ENCODE measurements around the gene TRIP6. TPM values are rescaled to one million over a fixed set of nuclear protein-coding genes. Genes with fewer than 3 reads are reported as not detected.
A peak's percentile ranks its signal among the peaks of the same experiment; 100 is the strongest.

Gene TRIP6
- total RNA-seq, 1 donor from 2014 or later, result 109 TPM

DNA sequence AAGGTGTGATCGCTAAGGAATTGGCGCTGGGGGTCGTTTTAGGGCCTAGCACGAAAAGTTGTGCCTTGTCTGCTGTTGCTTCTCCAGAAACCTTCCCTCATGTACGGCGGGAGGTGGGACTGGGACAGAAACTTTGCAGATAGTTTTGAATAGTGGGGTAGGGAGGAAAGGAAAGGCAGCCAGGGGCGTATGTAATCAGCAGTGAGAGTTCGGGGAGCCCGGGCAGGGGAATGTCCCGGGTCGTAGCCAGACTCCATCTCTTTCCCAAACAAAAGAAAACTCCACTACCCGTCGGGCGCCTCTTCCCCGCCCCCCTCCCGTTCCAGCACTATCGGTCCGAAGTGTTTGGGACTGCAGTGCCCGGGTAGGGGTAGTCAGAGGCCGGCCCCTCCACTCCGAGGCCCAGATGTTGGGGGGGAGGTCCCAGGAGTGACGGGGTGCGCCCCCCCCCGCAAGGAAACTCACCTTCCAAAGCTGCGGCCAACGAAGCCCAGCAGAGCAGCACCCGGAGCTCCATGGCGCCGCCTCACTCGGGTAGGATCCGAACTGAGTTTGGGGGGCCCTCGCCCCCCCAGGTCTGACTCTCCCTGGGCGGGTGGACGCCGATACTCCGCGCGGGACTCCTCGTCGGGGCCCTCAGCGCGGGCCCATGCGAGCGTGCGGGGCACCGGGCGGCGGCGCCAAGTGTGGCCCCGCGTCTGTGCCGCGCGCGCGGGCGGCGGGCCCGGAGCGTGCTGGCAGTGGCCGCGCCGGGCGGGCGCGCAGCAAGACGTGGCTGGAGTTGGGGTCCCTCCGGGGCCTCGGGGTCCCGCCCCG lies 40.5 kb upstream of the TRIP6 start:
- Mint-ChIP-seq H3K4me3 (peak overlapping the region; percentile 97), H3K4me1 (peaks cover 36% of the 10 kb centered on the region), H3K27me3 (ENCODE audit: low read depth) (no peaks in the 10 kb centered on the region), H3K9me3 (no peaks in the 10 kb centered on the region), H3K27ac (peak overlapping the region; percentile 96), H3K36me3 (peaks cover 2% of the 10 kb centered on the region)
- TF ChIP-seq, protein P1, sequence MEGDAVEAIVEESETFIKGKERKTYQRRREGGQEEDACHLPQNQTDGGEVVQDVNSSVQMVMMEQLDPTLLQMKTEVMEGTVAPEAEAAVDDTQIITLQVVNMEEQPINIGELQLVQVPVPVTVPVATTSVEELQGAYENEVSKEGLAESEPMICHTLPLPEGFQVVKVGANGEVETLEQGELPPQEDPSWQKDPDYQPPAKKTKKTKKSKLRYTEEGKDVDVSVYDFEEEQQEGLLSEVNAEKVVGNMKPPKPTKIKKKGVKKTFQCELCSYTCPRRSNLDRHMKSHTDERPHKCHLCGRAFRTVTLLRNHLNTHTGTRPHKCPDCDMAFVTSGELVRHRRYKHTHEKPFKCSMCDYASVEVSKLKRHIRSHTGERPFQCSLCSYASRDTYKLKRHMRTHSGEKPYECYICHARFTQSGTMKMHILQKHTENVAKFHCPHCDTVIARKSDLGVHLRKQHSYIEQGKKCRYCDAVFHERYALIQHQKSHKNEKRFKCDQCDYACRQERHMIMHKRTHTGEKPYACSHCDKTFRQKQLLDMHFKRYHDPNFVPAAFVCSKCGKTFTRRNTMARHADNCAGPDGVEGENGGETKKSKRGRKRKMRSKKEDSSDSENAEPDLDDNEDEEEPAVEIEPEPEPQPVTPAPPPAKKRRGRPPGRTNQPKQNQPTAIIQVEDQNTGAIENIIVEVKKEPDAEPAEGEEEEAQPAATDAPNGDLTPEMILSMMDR (IDR thresholded peaks at IDR 0.05; ENCODE audit: unreplicated experiment), result no peak
- peak in 1 of 2 experiments; percentile 58 for DNase-seq (ENCODE audit: low spot score in 2 of 2, unreplicated experiment in 2 of 2)

DNA sequence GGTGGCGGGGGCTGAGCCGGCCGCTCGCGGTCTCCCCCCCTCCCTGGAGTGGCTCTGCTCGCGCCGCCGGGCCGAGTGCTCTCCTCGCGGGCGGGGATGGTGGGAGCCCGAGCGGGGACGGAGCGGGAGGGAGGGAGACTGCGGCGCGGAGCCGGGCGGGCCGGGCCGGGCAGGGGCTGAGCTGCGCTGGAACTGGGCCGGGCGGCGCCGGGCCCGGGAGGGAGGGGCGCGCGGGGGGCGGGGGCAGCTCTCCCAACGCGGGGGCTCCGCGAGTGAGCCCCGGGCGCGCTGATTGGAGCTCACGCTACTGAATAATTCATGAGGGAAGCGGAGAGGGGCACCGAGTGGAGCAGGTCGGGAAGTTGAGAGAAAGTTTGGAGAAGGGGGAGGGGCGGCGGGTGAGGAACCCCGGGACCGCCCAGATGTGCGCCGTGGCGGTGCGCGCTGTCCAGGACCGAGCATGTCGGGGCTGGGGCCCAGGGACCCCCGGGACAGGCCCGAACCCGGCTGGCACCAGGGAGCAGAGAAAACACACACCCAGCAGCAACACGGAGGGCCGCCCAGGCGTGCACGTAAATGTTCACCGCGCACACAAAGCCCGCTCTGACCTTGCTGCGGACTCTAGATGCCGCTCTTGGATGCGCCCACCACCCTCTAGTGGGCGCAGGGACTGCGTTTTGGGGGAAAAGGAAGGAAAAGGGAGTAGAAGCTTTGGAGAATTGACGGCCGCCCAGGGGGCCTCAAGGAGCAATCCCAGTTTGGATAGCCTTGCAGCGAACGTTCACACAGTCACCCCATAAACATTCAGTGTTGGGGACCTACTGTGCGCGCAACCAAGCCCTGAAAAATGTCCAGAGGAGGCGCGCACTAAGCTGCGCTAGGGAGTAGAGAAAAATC lies 39.6 kb upstream of the TRIP6 start, which contains the start of gene EPHB4:
Gene EPHB4 (minus strand): TSS at position 194 of the 897 bp plus-strand sequence. CDS start 493 bp downstream, outside the sequence.
- H3K4me1 Mint-ChIP-seq, result peaks cover 36% of the 10 kb centered on the region
- peak; percentile 74 to 83 for DNase-seq (ENCODE audit: low spot score in 2 of 2, unreplicated experiment in 2 of 2)
- H3K9me3 Mint-ChIP-seq, result no peaks in the 10 kb centered on the region
- peak within 1 kb of the TSS; percentile 96 for H3K27ac Mint-ChIP-seq
- peaks cover 2% of the 10 kb centered on the region for H3K36me3 Mint-ChIP-seq
- H3K4me3 Mint-ChIP-seq, result peak within 1 kb of the TSS; percentile 97
- TF ChIP-seq, protein P1 (IDR thresholded peaks at IDR 0.05; ENCODE audit: unreplicated experiment), result no peak
- H3K27me3 Mint-ChIP-seq (ENCODE audit: low read depth), result no peaks in the 10 kb centered on the region

DNA sequence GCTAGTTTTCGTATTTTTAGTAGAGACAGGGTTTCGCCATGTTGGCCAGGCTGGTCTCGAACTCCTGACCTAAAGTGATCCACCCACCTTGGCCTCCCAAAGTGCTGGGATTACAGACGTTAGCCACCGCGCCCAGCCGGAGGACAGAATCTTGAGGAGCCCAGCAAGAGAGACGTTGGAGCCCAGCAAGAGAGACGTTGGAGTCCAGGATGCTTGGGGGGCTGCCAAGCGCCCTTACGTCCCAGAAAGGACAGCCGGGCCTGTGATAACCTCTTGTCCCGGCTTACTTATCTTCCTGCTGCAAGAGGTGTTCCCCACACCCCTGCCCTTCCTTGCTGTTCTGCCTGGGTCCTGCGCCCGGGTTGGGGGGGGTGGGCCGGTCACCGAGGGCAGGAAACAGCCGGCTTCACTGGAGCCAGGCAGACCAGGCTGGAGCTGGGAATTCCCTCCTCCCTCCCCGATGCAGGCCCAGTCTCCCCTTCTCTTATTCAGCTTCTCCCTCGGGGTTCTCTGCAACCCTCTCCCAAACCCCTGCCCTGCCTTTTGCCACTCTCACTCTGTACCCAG lies 38.0 kb upstream of the TRIP6 start:
- peak overlapping the region; percentile 61 for H3K27ac Mint-ChIP-seq
- TF ChIP-seq, protein P1 (IDR thresholded peaks at IDR 0.05; ENCODE audit: unreplicated experiment), result no peak
- H3K4me1 Mint-ChIP-seq, result peaks cover 30% of the 10 kb centered on the region

DNA sequence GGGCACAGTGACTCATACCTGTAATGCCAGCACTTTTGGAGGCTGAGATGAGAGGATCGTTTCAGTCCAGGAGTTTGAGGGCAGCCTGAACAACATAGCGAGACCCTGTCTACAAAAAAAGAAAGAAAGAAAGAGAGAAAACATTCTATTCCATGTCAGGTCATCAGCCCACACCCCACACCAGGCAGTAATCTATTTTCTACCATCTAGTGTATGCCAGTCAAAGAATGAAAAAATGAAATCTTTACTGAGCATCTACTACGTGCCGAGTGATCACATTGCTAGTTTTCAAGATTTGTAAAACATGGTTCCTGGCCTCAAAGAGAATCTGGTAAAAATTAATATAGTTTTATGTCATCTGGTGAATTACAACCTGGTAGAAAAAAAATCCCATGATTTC lies 36.8 kb upstream of the TRIP6 start:
- H3K27me3 Mint-ChIP-seq (ENCODE audit: low read depth), result no peaks in the 10 kb centered on the region
- H3K4me3 Mint-ChIP-seq, result no peak overlapping the region
- no peak for DNase-seq (ENCODE audit: low spot score in 2 of 2, unreplicated experiment in 2 of 2)
- TF ChIP-seq, protein P1 (IDR thresholded peaks at IDR 0.05; ENCODE audit: unreplicated experiment), result no peak
- H3K9me3 Mint-ChIP-seq, result no peaks in the 10 kb centered on the region
- H3K36me3 Mint-ChIP-seq, result no peaks in the 10 kb centered on the region
- H3K27ac Mint-ChIP-seq, result peak overlapping the region; percentile 5
- H3K4me1 Mint-ChIP-seq, result peaks cover 21% of the 10 kb centered on the region

More for the DNA sequence above, 38.0 kb upstream of the TRIP6 start:
- DNase-seq (ENCODE audit: low spot score in 2 of 2, unreplicated experiment in 2 of 2), result no peak
- Mint-ChIP-seq H3K4me3 (peak overlapping the region; percentile 96), H3K27me3 (ENCODE audit: low read depth) (no peaks in the 10 kb centered on the region), H3K36me3 (no peaks in the 10 kb centered on the region), H3K9me3 (no peaks in the 10 kb centered on the region)

DNA sequence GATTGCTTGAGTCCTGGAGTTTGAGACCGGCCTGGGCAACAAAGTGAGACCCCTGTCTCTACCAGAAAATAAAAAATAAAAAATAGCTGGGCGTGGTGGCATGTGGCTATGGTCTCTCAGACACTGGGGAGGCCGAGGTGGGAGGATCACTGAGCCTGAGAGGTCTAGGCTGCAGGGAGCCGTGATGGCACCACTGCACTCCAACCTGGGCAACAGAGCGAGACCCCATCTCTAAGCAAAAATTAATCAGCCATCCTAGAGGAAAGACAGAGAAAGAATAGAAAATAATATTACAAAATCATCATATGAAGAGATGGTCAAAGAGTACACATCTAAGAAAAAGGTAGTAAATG lies 34.9 kb upstream of the TRIP6 start:
- Mint-ChIP-seq H3K36me3 (no peaks in the 10 kb centered on the region), H3K4me3 (no peak overlapping the region), H3K27me3 (ENCODE audit: low read depth) (no peaks in the 10 kb centered on the region), H3K27ac (no peak overlapping the region), H3K4me1 (peaks cover 29% of the 10 kb centered on the region), H3K9me3 (no peaks in the 10 kb centered on the region)
- no peak for DNase-seq (ENCODE audit: low spot score in 2 of 2, unreplicated experiment in 2 of 2)
- TF ChIP-seq, protein P1 (IDR thresholded peaks at IDR 0.05; ENCODE audit: unreplicated experiment), result no peak
